GM18498 (cell line): Measurements from ENCODE around the gene PGAP3.

Experiments
- ATAC-seq: cut with Tn5 transposase; IDR thresholded peaks from one replicate; pipeline ENCODE4 v1.9.1; 2021; ENCODE audit warnings: mild to moderate bottlenecking, moderate library complexity; ENCODE audit not compliant: unreplicated experiment

The PGAP3 gene

GRCh38 chr17:39661744-39662541, 25.9 kb downstream of the PGAP3 start:
- ATAC-seq = no peak

- ATAC-seq = no peak
Observed at GRCh38 chr17:39660397-39661385, 27.2 kb downstream of the PGAP3 start.

DNA sequence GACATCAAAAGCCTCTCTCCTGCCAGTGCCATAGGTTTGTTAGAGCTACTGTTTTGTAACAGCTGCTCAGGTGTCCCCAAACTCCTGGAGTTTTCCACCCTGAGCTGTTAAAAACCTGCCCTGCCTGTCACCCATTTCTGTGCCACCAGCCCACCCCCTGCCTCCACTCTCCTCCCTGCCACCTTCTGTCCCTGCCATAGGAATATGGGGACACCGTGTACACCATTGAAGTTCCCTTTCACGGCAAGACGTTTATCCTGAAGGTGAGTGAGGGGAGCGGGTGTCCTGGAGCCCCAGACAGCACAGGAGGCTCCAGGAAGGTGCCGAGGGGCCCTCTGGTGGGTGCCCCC, 27.9 kb downstream of the PGAP3 start:
- no peak for ATAC-seq

GRCh38 chr17:39659279-39660010, 28.4 kb downstream of the PGAP3 start:
- ATAC-seq = no peak

GRCh38 chr17:39658760-39659159, 29.1 kb downstream of the PGAP3 start:
- no peak for ATAC-seq

- no peak for ATAC-seq
Observed at GRCh38 chr17:39658346-39658745, 29.5 kb downstream of the PGAP3 start.

- no peak for ATAC-seq
Observed at GRCh38 chr17:39655105-39655504, 32.8 kb downstream of the PGAP3 start.

GRCh38 chr17:39653662-39654331, 34.1 kb downstream of the PGAP3 start:
- ATAC-seq = no peak

DNA sequence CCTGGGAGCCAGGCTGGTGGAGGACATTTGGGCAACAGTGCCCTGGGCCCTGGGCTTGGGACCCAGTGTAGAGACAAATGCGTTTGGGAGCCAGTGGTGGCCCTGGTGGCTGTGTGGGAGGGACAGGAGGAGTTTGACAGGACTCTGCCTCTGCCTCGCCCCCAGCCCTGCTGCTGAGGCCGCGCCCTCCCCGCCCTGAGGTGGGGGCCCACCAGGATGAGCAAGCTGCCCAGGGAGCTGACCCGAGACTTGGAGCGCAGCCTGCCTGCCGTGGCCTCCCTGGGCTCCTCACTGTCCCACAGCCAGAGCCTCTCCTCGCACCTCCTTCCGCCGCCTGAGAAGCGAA, 34.6 kb downstream of the PGAP3 start:
- no peak for ATAC-seq

DNA sequence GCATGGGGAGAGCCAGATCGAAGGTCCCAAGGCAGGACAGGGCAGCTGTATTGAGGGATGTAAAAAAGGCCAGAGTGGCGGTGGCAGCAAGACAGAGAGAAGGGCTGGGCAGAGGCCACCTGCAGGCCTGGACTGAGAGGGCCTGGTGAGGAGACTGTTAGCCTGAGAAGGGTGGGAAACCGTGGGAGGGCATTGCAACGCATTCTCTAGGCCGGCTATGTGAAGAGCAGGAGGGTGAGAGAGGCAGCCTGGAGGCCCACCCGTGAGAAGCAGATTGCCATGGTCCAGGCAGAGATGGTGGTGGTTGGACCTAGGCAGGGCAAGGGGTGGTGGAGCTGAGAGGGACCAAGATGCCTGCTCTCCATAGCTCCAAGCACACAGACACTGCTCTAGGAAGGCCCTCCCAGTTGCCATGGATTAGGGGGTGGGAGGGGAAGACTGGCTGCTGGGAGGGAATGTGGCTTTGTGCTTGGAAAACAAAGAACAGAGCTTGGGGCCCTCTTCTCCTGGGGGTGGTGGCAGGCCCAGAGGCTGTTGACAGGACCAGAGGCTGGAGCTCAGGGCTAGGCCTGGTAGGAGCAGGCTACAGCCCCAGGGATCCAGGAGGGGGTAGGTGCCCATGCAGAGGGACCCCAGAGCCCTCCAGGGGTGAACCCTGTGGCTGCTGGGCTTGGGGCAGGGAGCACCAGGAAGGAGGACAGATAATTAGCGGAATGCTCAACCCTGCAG, 35.1 kb downstream of the PGAP3 start:
- no peak for ATAC-seq

DNA sequence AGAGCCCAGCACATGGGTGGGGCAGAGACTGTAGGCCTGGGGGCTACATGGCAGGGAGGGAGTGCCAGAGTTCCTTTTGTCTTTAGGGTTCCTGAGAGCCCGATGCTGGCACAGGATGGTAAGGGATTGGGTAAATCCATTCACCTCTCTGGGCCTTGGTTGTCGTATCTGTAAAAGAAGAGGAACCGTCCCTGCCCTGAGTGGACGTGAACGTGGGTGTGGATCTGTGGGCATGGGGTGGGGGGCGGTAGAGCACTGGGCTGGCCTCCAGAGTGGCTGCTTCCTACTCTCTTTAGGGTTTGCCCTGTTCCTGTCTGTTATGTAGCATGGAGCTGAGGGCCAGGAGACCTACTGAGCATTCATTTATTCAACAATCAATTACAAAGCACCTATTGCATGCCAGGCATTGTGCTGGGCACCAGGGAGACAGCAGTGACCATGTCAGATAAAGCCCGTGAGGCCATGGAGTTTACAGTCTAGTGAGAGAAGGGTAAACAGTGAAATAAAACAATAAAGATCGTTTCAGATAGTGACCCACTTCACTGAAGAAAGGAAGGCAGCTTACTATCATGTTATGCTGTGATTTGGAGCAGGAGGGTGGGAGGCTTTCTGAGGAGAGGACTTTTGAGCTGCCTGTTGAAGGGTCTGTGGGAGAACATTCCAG, 35.8 kb downstream of the PGAP3 start:
- no peak for ATAC-seq

- no peak for ATAC-seq
Observed at GRCh38 chr17:39650121-39650579, 37.7 kb downstream of the PGAP3 start.

DNA sequence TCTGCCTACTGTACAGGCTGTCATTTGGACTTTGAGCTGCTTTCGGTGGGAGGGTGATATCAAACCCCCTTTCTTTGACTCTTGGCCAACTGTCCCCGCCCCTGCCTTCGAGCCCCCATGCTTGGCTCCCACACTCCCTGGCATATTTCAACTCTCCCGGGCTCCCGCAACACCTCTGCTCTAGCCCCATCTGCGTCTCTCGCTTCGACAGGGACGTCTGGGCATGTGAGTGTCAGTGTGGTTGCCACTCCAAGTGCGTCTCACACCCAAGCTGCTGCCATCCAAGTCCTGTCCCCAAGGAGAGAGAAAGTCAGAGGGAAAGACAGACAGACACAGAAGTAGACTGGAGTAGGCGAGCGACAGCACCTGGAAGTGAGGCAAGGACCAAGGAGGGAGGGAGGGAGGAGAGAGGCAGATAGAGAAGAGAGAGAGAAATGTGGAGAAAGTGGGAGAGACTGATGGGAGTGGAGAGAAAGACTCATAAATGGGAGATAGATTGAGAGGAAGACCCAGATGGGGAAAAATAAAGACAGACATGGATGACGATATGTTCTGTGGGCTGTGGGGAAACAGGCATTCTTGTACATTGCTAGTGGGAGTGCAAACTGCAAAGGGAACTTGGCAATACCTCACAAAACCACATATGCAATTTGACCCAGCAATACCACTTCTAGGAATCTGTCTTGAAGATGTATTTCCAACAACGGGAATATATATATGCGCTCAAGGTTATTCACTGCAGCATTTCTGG, 39.1 kb downstream of the PGAP3 start:
- ATAC-seq = no peak

DNA sequence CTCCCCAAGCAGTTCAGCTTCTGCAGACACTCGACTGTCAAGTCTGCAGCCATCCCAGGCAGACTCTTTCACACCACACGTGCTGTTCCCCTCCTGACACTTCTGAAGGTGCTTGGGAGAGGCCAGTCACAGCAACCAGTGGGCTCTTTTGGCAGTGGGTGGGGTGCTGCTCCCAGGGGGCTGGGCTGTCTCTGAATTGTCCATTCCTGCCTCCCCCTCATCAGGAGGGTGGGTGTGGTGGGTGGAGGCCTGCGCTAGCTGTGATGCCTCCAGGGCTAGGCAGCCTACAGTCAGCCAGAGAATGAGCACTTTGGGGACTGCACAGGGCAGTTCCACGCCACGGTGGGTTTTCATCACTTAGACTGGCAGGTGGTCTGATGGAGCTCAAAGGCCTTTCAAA, 40.6 kb downstream of the PGAP3 start:
- no peak for ATAC-seq

- ATAC-seq = no peak
Observed at GRCh38 chr17:39643271-39643670, 44.6 kb downstream of the PGAP3 start.

- ATAC-seq = no peak
Observed at GRCh38 chr17:39642291-39643074, 45.4 kb downstream of the PGAP3 start.

GRCh38 chr17:39641883-39642282, 46.0 kb downstream of the PGAP3 start:
- no peak for ATAC-seq

GRCh38 chr17:39641097-39641496, 46.8 kb downstream of the PGAP3 start:
- ATAC-seq = no peak
